Thoracic aorta (tissue), 2 donors: ENCODE data around the gene POU2F1. TPM values are rescaled to one million over a fixed set of nuclear protein-coding genes. Genes with fewer than 3 reads are reported as not detected.

Experiments used
- ATAC-seq: fragments of 150-250 bp; one replicate; pipeline ENCODE4 v1.8.0; 2017; ENCODE audit warnings: low read depth; ENCODE audit not compliant: insufficient number of reproducible peaks, low FRiP score
- DNase-seq: peaks from one replicate; pipeline ENCODE4 v3.0.0-alpha.2; 2020; ENCODE audit warnings: low spot score
- H3K27ac ChIP-seq, 2 donors: fragments of 200-600 bp; sonication (generic); 1 replicate in 1 of 2; 2 replicates in 1 of 2; pipeline ENCODE4 v1.5.1; 2016; ENCODE audit warnings: mild to moderate bottlenecking in 2 of 2, moderate library complexity in 2 of 2
- H3K27me3 ChIP-seq: fragments of 200-600 bp; sonication (generic); replicated peaks from 2 replicates; pipeline ENCODE4 v1.6.0; 2016; ENCODE audit warnings: mild to moderate bottlenecking; ENCODE audit not compliant: insufficient read depth
- H3K36me3 ChIP-seq: fragments of 200-600 bp; sonication (generic); one replicate; pipeline ENCODE4 v1.5.1; 2016
- H3K4me1 ChIP-seq, 2 donors: fragments of 200-600 bp; sonication (generic); 1 replicate in 1 of 2; 2 replicates in 1 of 2; pipeline versions ENCODE4 v1.5.1 to v1.6.0; 2016; ENCODE audit warnings: low read depth in 2 of 2, mild to moderate bottlenecking in 1 of 2; ENCODE audit not compliant: control insufficient read depth in 1 of 2
- H3K4me3 ChIP-seq: fragments of 200-600 bp; sonication (generic); 2 replicates; pipeline ENCODE4 v1.5.1; 2016; ENCODE audit warnings: mild to moderate bottlenecking
- H3K9me3 ChIP-seq: fragments of 200-600 bp; sonication (generic); 2 replicates; pipeline ENCODE4 v1.5.1; 2016
- total RNA-seq, 2 donors: library from RNA; depleted of rRNA; stranded (reverse); fragments of >200 nt; gene quantifications; one replicate each; pipeline versions ENCODE4 v1.1.0 to v1.2.3, GENCODE V29; 2016
- TF ChIP-seq, protein P1 (sequence below): fragments of 200-600 bp; sonication (generic); IDR thresholded peaks from one replicate; pipeline ENCODE4 v1.5.1; 2019; ENCODE audit warnings: antibody characterized with exemption

Gene POU2F1
- total RNA-seq, 2 donors from 2014 or later, result 15.3 to 25.5 TPM

DNA sequence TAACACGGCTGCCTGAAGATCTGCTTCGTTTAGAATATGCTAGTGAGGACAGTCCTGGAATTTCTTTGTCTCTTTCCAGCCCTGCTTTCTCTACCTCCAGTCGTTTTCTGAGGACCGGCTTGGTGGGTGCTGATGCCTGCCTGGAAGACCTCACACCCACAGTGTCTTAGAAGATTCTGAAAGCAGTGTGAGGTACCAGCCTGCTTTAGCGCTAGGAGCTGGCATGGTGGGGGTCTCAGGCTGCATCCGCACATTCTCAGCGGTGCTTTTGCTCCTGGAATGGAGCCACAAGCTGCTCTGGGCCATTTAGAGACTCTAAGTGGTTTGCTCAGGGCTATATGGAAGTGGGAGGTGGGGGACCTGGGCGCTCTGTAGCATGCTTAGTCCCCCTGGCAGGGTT lies 236.2 kb downstream of the POU2F1 start:
- DNase-seq (no peak), ATAC-seq (no peak)
- no peaks in the 10 kb centered on the region for H3K27me3 ChIP-seq
- TF ChIP-seq, protein P1, sequence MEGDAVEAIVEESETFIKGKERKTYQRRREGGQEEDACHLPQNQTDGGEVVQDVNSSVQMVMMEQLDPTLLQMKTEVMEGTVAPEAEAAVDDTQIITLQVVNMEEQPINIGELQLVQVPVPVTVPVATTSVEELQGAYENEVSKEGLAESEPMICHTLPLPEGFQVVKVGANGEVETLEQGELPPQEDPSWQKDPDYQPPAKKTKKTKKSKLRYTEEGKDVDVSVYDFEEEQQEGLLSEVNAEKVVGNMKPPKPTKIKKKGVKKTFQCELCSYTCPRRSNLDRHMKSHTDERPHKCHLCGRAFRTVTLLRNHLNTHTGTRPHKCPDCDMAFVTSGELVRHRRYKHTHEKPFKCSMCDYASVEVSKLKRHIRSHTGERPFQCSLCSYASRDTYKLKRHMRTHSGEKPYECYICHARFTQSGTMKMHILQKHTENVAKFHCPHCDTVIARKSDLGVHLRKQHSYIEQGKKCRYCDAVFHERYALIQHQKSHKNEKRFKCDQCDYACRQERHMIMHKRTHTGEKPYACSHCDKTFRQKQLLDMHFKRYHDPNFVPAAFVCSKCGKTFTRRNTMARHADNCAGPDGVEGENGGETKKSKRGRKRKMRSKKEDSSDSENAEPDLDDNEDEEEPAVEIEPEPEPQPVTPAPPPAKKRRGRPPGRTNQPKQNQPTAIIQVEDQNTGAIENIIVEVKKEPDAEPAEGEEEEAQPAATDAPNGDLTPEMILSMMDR, result no peak
- no peak overlapping the region for H3K27ac ChIP-seq
- H3K36me3 ChIP-seq, result no peaks in the 10 kb centered on the region
- H3K4me1 ChIP-seq, result peaks cover 0 to 3% of the 10 kb centered on the region in 2 donors
- no peak overlapping the region for H3K4me3 ChIP-seq
- no peaks in the 10 kb centered on the region for H3K9me3 ChIP-seq

DNA sequence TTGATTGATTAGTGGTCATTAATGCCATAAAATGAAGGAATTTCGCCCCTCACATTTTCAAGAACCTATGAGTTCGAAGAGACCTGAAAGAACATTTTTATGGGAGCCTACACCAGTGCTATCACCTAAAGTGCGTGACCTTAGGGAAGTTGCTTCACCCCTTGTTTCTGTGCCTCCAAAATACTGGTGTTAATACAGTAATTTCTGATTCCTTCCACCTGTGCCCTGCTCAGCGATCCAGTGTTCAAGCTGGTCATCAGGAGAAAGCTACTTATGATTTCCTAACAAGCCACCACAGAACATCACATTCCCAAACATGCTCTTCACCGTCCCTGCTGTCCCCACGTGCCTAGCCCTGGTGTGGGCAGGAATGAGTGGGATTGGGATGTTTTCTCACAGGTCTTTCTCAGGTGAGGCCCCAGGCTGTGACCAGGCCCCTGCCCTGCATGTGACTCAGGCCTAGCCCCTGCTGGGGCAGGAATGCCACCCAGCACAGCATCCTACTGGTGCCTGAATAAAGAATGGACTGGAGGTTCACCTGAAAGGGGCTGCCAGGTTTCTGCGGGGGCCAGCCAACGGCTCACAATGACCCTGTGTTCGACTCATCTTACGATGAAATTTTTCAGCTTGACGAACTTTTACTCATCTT lies 237.4 kb downstream of the POU2F1 start:
- TF ChIP-seq, protein P1, result no peak
- DNase-seq (no peak), ATAC-seq (no peak)
- H3K36me3 ChIP-seq, result no peaks in the 10 kb centered on the region
- no peak overlapping the region for H3K4me3 ChIP-seq
- H3K27me3 ChIP-seq, result no peaks in the 10 kb centered on the region
- H3K4me1 ChIP-seq, result peaks cover 0 to 3% of the 10 kb centered on the region in 2 donors
- no peaks in the 10 kb centered on the region for H3K9me3 ChIP-seq
- H3K27ac ChIP-seq, result no peak overlapping the region

DNA sequence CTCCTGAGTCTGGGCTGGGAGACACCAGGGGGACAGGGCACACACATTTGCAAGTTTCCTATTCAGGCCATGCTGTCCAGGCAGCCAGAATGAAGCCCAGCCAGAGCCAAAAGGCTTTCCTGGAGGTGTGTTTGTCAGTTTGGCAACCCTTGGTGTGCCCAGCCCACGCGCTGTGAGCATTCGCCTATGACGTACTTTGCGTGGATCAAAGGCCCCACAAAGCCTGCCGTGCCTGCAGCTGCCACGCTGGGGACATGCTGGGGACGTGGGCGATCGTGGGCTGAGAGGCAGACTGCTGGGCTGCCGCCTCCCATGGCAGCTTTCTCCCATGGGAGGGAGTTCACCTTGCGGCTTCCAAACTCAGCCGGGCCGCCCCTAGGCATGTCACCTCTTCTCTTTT lies 240.2 kb downstream of the POU2F1 start:
- no peak for ATAC-seq
- no peaks in the 10 kb centered on the region for H3K27me3 ChIP-seq
- H3K36me3 ChIP-seq, result no peaks in the 10 kb centered on the region
- DNase-seq, result no peak
- TF ChIP-seq, protein P1, result no peak
- H3K27ac ChIP-seq, result no peak overlapping the region
- H3K9me3 ChIP-seq, result no peaks in the 10 kb centered on the region
- no peak overlapping the region for H3K4me3 ChIP-seq
- H3K4me1 ChIP-seq, result no peaks in the 10 kb centered on the region

DNA sequence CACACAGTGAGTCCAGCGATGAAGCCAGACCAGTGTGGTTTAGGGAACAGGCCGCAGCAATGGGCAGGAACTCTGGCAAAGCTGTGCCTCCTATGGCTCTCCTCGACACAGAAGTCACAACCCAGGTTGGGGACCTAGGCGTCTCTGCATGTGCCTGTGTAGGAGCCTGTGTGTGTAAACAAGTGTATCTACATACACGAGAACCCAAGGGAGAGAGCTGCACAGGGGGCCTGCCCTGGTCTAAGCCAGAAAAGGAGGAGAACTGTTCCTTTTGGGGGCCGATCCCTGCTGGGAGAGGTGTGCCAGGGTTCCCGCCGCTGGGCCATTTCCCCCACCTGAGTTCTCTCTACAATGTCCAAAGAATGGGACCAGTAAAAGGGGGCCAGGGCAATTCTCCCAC lies 241.7 kb downstream of the POU2F1 start:
- TF ChIP-seq, protein P1, result no peak
- ATAC-seq (no peak), DNase-seq (no peak)
- H3K9me3 ChIP-seq, result no peaks in the 10 kb centered on the region
- H3K36me3 ChIP-seq, result no peaks in the 10 kb centered on the region
- H3K4me1 ChIP-seq, result no peaks in the 10 kb centered on the region
- H3K27me3 ChIP-seq, result no peaks in the 10 kb centered on the region
- no peak overlapping the region for H3K4me3 ChIP-seq
- H3K27ac ChIP-seq, result no peak overlapping the region

DNA sequence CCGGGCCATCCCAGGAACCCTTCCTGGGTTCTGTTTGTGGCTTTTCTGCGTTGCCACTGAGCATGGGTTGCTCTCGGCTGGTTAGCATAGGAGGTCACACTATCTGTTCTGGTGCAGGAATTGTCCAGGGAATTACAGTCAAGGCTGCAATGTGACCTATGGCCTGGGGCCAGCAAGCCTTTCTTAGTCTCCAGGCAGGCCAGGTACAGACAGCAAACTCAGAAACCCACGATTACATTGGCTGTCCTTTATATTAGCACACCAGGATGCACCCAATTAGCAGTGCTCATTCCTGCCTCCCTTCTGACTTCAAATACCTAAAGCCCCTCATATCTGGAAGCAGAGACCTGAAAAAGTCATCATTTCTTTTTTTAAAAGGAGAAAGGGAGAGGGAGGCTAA lies 242.4 kb downstream of the POU2F1 start:
- Histone ChIP-seq H3K27ac (no peak overlapping the region), H3K36me3 (no peaks in the 10 kb centered on the region), H3K9me3 (no peaks in the 10 kb centered on the region), H3K4me1 (no peaks in the 10 kb centered on the region), H3K27me3 (no peaks in the 10 kb centered on the region), H3K4me3 (no peak overlapping the region)
- ATAC-seq (no peak), DNase-seq (no peak)
- TF ChIP-seq, protein P1, result no peak
